HCT116 (cell line): ENCODE measurements around the gene DDRGK1. TPM values are rescaled to one million over a fixed set of nuclear protein-coding genes. Genes with fewer than 3 reads are reported as not detected.

Source experiments
- ATAC-seq: fragments of 200-7000 bp; cut with Tn5 transposase; 2 replicates; pipeline ENCODE4 v1.9.1; 2020; ENCODE audit warnings: mild to moderate bottlenecking, moderate library complexity
- BruUV-seq: library from RNA; stranded (reverse); fragments of 400-500 nt; replicated peaks from 2 replicates; lab custom pipeline; 2021; lab: Mats Ljungman, UMichigan
- CTCF ChIA-PET: fragments of 300-600 bp; sonication (Branson Sonifier 250); formaldehyde crosslinking; loops from one replicate; lab custom pipeline; 2021; ENCODE audit warnings: antibody characterized with exemption; lab: Charles Lee
- POLR2A ChIA-PET: fragments of 300-600, 350-600 bp; sonication (Branson Sonifier 250); formaldehyde crosslinking; loops from one replicate; lab custom pipeline; 2021; ENCODE audit warnings: antibody characterized with exemption; lab: Charles Lee
- RAD21 ChIA-PET, 2 experiments: fragments of 300-600 bp; sonication (Branson Sonifier 250); formaldehyde crosslinking; loops; one replicate each; lab custom pipeline; 2023; ENCODE audit warnings: low total read pairs in 2 of 2; ENCODE audit not compliant: uncharacterized antibody in 2 of 2, unreplicated experiment in 2 of 2, low non-redundant PET in 1 of 2; lab: Charles Lee
- DNase-seq: peaks from one replicate; pipeline ENCODE4 v3.0.0-alpha.2; 2010; ENCODE audit warnings: low read depth, low spot score
- H2AFZ ChIP-seq: fragments of 200-600 bp; shearing (Covaris generic), sonication (generic); 2 replicates; pipeline ENCODE4 v1.6.1; 2017; ENCODE audit warnings: low read depth, mixed run types, mixed read lengths, antibody characterized with exemption, low read length; ENCODE audit not compliant: poor library complexity, severe bottlenecking
- H3K27ac ChIP-seq: 2 replicates; pipeline ENCODE4 v1.5.1; 2012; ENCODE audit warnings: low read depth, low read length
- H3K27me3 ChIP-seq: fragments of 200-600 bp; sonication (generic); 2 replicates; pipeline ENCODE4 v1.6.1; 2016; ENCODE audit warnings: mixed run types, low read length, mixed read lengths; ENCODE audit not compliant: insufficient read depth
- H3K36me3 ChIP-seq, 2 experiments: fragments of 200-500 bp in 1 of 2; fragments of 200-600 bp in 1 of 2; sonication (Bioruptor generic) in 1 of 2; sonication (generic) in 1 of 2; 2 replicates each; pipeline versions ENCODE4 v1.5.1 to v1.6.1; 2014 to 2016; ENCODE audit warnings: low read length in 2 of 2, inconsistent platforms in 1 of 2, mixed read lengths in 1 of 2, mixed run types in 1 of 2; ENCODE audit not compliant: insufficient read depth in 2 of 2, control insufficient read depth in 1 of 2
- H3K4me1 ChIP-seq, 2 experiments: fragments of 200-600 bp in 1 of 2; sonication (generic) in 1 of 2; 2 replicates each; pipeline versions ENCODE4 v1.5.1 to v1.6.1; 2012 to 2017; ENCODE audit warnings: low read length in 2 of 2, inconsistent platforms in 1 of 2, mild to moderate bottlenecking in 1 of 2, mixed read lengths in 1 of 2, mixed run types in 1 of 2, moderate library complexity in 1 of 2; ENCODE audit not compliant: insufficient read depth in 2 of 2, control insufficient read depth in 1 of 2
- H3K4me2 ChIP-seq: fragments of 200-600 bp; sonication (generic); 2 replicates; pipeline ENCODE4 v1.6.1; 2017; ENCODE audit warnings: mixed run types, low read length, mixed read lengths
- H3K4me3 ChIP-seq, 2 experiments: fragments of 200-600 bp in 1 of 2; sonication (generic) in 1 of 2; replicated peaks in 1 of 2; 2 replicates each; pipeline ENCODE4 v1.5.1; 2011 to 2016; ENCODE audit warnings: low read length in 2 of 2, control low read depth in 1 of 2, low read depth in 1 of 2, mild to moderate bottlenecking in 1 of 2, mixed read lengths in 1 of 2, mixed run types in 1 of 2
- H3K79me2 ChIP-seq: fragments of 200-600 bp; sonication (generic); 2 replicates; pipeline ENCODE4 v1.6.1; 2017; ENCODE audit warnings: mild to moderate bottlenecking, mixed run types, low read length, moderate library complexity, mixed read lengths; ENCODE audit not compliant: insufficient read depth
- H3K9ac ChIP-seq: fragments of 200-600 bp; sonication (generic); 2 replicates; pipeline ENCODE4 v1.6.1; 2016; ENCODE audit warnings: low read length, mixed read lengths
- H3K9me2 ChIP-seq: fragments of 200-600 bp; sonication (generic), shearing (Covaris generic); 2 replicates; pipeline ENCODE4 v1.6.1; 2017; ENCODE audit warnings: mixed run types, mild to moderate bottlenecking, moderate library complexity; ENCODE audit not compliant: insufficient read depth
- H3K9me3 ChIP-seq, 2 experiments: fragments of 200-500 bp in 1 of 2; fragments of 200-600 bp in 1 of 2; sonication (Bioruptor generic) in 1 of 2; sonication (generic) in 1 of 2; 2 replicates each; pipeline ENCODE4 v1.6.1; 2014 to 2017; ENCODE audit warnings: low read length in 2 of 2, mixed read lengths in 2 of 2, inconsistent platforms in 1 of 2, low read depth in 1 of 2, mild to moderate bottlenecking in 1 of 2, mixed run types in 1 of 2, moderate library complexity in 1 of 2; ENCODE audit not compliant: control insufficient read depth in 1 of 2, insufficient read depth in 1 of 2
- H4K20me1 ChIP-seq: fragments of 200-600 bp; sonication (generic), shearing (Covaris generic); 2 replicates; pipeline ENCODE4 v1.6.1; 2017; ENCODE audit warnings: mixed run types, mild to moderate bottlenecking, moderate library complexity; ENCODE audit not compliant: insufficient read depth
- ATF3 ChIP-seq: IDR thresholded peaks from 2 replicates; pipeline ENCODE4 v1.6.1; 2012
- CBX3 ChIP-seq: IDR thresholded peaks from 2 replicates; pipeline ENCODE4 v1.6.1; 2012; ENCODE audit warnings: low read depth
- CEBPB ChIP-seq: IDR thresholded peaks from 2 replicates; pipeline ENCODE4 v1.6.1; 2012; ENCODE audit warnings: low read depth
- EZH2 ChIP-seq: fragments of 200-600 bp; sonication (generic); IDR thresholded peaks from 2 replicates; pipeline ENCODE4 v1.6.1; 2017; ENCODE audit warnings: antibody characterized with exemption, mixed run types
- EZH2phosphoT487 ChIP-seq: fragments of 200-600 bp; IDR thresholded peaks from 2 replicates; pipeline ENCODE4 v1.6.1; 2018; ENCODE audit warnings: antibody characterized with exemption, borderline replicate concordance
- JUND ChIP-seq: IDR thresholded peaks from 2 replicates; pipeline ENCODE4 v1.6.1; 2012
- POLR2A ChIP-seq: IDR thresholded peaks from 2 replicates; pipeline ENCODE4 v1.7.0; 2011; ENCODE audit warnings: borderline replicate concordance; ENCODE audit not compliant: insufficient read depth, insufficient read length; ENCODE audit errors: extremely low read depth
- POLR2AphosphoS5 ChIP-seq: IDR thresholded peaks from 2 replicates; pipeline ENCODE4 v1.6.1; 2011; ENCODE audit warnings: mild to moderate bottlenecking, low read depth, low read length, moderate library complexity
- REST ChIP-seq: IDR thresholded peaks from 2 replicates; pipeline ENCODE4 v1.6.1; 2012; ENCODE audit warnings: low read depth
- SIN3A ChIP-seq: IDR thresholded peaks from 2 replicates; pipeline ENCODE4 v1.6.1; 2012; ENCODE audit warnings: low read depth
- SP1 ChIP-seq: IDR thresholded peaks from 2 replicates; pipeline ENCODE4 v1.6.1; 2012; ENCODE audit warnings: low read depth
- SRF ChIP-seq: IDR thresholded peaks from 2 replicates; pipeline ENCODE4 v1.6.1; 2012; ENCODE audit warnings: low read depth
- ZBTB33 ChIP-seq: IDR thresholded peaks from 2 replicates; pipeline ENCODE4 v1.6.1; 2011; ENCODE audit warnings: mild to moderate bottlenecking, low read length, moderate library complexity; ENCODE audit not compliant: insufficient replicate concordance; ENCODE audit errors: extremely low read depth
- intact Hi-C: fragments of 100-400 bp; cut with micrococcal nuclease; formaldehyde crosslinking; loops from 2 replicates; pipeline ENCODE4 v1.10.0; 2022
- total RNA-seq: library from RNA; stranded (reverse); gene quantifications from one replicate; pipeline ENCODE4 v1.2.1, GENCODE V29; 2021; ENCODE audit not compliant: unreplicated experiment

The DDRGK1 gene
- total RNA-seq, 1 experiment from 2014 or later, result 45.8 TPM

GRCh38 chr20:3237011-3237957 lies 32.8 kb upstream of the DDRGK1 start:
- intact Hi-C loops, result no loop called here
- TF ChIP-seq POLR2A, result no peak
- no peak for TF ChIP-seq CEBPB
- no peak for TF ChIP-seq SP1
- no peak for TF ChIP-seq JUND
- no peak for TF ChIP-seq ATF3
- TF ChIP-seq SRF, result no peak
- TF ChIP-seq EZH2, result no peak
- TF ChIP-seq ZBTB33, result no peak
- no peak for TF ChIP-seq SIN3A
- no peak for TF ChIP-seq REST
- no peak for TF ChIP-seq EZH2phosphoT487
- TF ChIP-seq CBX3, result no peak
- no peak for TF ChIP-seq POLR2AphosphoS5
- ATAC-seq (no peak), DNase-seq (no peak)
- Histone ChIP-seq H3K9me3 (no peaks in the 10 kb centered on the region), H3K4me3 (peak overlapping the region; percentile 66 to 88), H2AFZ (no peak overlapping the region), H3K4me2 (peak overlapping the region; percentile 98), H3K79me2 (no peaks in the 10 kb centered on the region), H4K20me1 (no peaks in the 10 kb centered on the region), H3K27me3 (no peaks in the 10 kb centered on the region), H3K9me2 (no peaks in the 10 kb centered on the region), H3K9ac (peak overlapping the region; percentile 63; the same call in 1 of the 2 replicates), H3K27ac (peak overlapping the region; percentile 29; the same call in 1 of the 2 replicates), H3K4me1 (peaks cover 25 to 43% of the 10 kb centered on the region in 2 experiments), H3K36me3 (peaks cover 0 to 6% of the 10 kb centered on the region in 2 experiments; a peak in 1 of 4 replicates)
- RAD21 ChIA-PET, result no interaction called here
- POLR2A ChIA-PET, result no interaction called here
- BruUV-seq, result TSS peak; percentile 50
- CTCF ChIA-PET, result interaction anchor here (0.6 kb wide), 1 partner anchor 9 kb away, joined by 4 read pairs; no protein-coding TSS in a partner anchor
